Measurements from ENCODE around the gene LAMB1.

- TF ChIP-seq CTCF (IDR thresholded peaks at IDR 0.05) = no peak
- TF ChIP-seq CREM (CRISPR knock-in tag; IDR thresholded peaks at IDR 0.05) = no peak
- TF ChIP-seq KAT7 (CRISPR knock-in tag; IDR thresholded peaks at IDR 0.05; ENCODE audit: borderline replicate concordance) = no peak
- TF ChIP-seq ESRRA (CRISPR knock-in tag; IDR thresholded peaks at IDR 0.05; ENCODE audit: borderline replicate concordance) = no peak
- TF ChIP-seq, protein P1, sequence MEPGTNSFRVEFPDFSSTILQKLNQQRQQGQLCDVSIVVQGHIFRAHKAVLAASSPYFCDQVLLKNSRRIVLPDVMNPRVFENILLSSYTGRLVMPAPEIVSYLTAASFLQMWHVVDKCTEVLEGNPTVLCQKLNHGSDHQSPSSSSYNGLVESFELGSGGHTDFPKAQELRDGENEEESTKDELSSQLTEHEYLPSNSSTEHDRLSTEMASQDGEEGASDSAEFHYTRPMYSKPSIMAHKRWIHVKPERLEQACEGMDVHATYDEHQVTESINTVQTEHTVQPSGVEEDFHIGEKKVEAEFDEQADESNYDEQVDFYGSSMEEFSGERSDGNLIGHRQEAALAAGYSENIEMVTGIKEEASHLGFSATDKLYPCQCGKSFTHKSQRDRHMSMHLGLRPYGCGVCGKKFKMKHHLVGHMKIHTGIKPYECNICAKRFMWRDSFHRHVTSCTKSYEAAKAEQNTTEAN (CRISPR knock-in tag; IDR thresholded peaks at IDR 0.05) = no peak
- no peak for TF ChIP-seq TEAD1 (CRISPR knock-in tag; IDR thresholded peaks at IDR 0.05)
- TF ChIP-seq, protein P2, sequence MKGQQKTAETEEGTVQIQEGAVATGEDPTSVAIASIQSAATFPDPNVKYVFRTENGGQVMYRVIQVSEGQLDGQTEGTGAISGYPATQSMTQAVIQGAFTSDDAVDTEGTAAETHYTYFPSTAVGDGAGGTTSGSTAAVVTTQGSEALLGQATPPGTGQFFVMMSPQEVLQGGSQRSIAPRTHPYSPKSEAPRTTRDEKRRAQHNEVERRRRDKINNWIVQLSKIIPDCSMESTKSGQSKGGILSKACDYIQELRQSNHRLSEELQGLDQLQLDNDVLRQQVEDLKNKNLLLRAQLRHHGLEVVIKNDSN (CRISPR knock-in tag; IDR thresholded peaks at IDR 0.05) = no peak
- TF ChIP-seq SP1 (CRISPR knock-in tag; conservative IDR thresholded peaks at IDR 0.05) = no peak
- TF ChIP-seq, protein P3, sequence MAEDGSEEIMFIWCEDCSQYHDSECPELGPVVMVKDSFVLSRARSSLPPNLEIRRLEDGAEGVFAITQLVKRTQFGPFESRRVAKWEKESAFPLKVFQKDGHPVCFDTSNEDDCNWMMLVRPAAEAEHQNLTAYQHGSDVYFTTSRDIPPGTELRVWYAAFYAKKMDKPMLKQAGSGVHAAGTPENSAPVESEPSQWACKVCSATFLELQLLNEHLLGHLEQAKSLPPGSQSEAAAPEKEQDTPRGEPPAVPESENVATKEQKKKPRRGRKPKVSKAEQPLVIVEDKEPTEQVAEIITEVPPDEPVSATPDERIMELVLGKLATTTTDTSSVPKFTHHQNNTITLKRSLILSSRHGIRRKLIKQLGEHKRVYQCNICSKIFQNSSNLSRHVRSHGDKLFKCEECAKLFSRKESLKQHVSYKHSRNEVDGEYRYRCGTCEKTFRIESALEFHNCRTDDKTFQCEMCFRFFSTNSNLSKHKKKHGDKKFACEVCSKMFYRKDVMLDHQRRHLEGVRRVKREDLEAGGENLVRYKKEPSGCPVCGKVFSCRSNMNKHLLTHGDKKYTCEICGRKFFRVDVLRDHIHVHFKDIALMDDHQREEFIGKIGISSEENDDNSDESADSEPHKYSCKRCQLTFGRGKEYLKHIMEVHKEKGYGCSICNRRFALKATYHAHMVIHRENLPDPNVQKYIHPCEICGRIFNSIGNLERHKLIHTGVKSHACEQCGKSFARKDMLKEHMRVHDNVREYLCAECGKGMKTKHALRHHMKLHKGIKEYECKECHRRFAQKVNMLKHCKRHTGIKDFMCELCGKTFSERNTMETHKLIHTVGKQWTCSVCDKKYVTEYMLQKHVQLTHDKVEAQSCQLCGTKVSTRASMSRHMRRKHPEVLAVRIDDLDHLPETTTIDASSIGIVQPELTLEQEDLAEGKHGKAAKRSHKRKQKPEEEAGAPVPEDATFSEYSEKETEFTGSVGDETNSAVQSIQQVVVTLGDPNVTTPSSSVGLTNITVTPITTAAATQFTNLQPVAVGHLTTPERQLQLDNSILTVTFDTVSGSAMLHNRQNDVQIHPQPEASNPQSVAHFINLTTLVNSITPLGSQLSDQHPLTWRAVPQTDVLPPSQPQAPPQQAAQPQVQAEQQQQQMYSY (CRISPR knock-in tag; IDR thresholded peaks at IDR 0.05) = no peak
- TF ChIP-seq, protein P4, sequence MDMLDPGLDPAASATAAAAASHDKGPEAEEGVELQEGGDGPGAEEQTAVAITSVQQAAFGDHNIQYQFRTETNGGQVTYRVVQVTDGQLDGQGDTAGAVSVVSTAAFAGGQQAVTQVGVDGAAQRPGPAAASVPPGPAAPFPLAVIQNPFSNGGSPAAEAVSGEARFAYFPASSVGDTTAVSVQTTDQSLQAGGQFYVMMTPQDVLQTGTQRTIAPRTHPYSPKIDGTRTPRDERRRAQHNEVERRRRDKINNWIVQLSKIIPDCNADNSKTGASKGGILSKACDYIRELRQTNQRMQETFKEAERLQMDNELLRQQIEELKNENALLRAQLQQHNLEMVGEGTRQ (CRISPR knock-in tag; IDR thresholded peaks at IDR 0.05) = no peak
Measured at GRCh38 chr7:108030516-108030915, 27.6 kb upstream of the LAMB1 start.
